ENCODE results near the gene COLEC12.
"Not testable (repeated sequence)": the region's sequence is repeated elsewhere in the genome, so short reads cannot be mapped to it uniquely, and the experiment has no call there.

DNA sequence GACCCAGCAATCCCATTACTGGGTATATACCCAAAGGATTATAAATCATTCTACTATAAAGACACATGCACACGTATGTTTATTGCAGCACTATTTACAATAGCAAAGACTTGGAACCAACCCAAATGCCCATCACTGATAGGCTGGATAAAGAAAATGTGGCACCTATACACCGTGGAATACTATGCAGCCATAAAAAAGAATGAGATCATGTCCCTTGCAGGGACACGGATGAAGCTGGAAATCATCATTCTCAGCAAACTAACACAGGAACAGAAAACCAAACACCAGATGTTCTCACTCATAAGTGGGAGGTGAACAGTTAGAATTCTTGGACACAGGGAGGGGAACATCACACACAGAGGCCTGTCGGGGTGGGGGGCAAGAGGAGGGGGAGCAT is 210.5 kb downstream of the COLEC12 start:
- TF ChIP-seq, protein P1, sequence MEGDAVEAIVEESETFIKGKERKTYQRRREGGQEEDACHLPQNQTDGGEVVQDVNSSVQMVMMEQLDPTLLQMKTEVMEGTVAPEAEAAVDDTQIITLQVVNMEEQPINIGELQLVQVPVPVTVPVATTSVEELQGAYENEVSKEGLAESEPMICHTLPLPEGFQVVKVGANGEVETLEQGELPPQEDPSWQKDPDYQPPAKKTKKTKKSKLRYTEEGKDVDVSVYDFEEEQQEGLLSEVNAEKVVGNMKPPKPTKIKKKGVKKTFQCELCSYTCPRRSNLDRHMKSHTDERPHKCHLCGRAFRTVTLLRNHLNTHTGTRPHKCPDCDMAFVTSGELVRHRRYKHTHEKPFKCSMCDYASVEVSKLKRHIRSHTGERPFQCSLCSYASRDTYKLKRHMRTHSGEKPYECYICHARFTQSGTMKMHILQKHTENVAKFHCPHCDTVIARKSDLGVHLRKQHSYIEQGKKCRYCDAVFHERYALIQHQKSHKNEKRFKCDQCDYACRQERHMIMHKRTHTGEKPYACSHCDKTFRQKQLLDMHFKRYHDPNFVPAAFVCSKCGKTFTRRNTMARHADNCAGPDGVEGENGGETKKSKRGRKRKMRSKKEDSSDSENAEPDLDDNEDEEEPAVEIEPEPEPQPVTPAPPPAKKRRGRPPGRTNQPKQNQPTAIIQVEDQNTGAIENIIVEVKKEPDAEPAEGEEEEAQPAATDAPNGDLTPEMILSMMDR (conservative IDR thresholded peaks at IDR 0.05): not testable (repeated sequence)
- not testable (repeated sequence) for TF ChIP-seq ZFX (IDR thresholded peaks at IDR 0.05)
